GM20000 (cell line): Measurements from ENCODE around the gene NUP133.
"Not testable (repeated sequence)": the region's sequence is repeated elsewhere in the genome, so short reads cannot be mapped to it uniquely, and the experiment has no call there.

Experiments used
- DNase-seq: peaks from one replicate; pipeline ENCODE4 v3.0.0; 2012; ENCODE audit warnings: low spot score
- TF ChIP-seq, protein P1 (sequence below): IDR thresholded peaks from 2 replicates; pipeline ENCODE4 v1.5.1; 2012; ENCODE audit warnings: mild to moderate bottlenecking, control low read depth; ENCODE audit errors: extremely low read depth, missing control alignments

The NUP133 gene

DNA sequence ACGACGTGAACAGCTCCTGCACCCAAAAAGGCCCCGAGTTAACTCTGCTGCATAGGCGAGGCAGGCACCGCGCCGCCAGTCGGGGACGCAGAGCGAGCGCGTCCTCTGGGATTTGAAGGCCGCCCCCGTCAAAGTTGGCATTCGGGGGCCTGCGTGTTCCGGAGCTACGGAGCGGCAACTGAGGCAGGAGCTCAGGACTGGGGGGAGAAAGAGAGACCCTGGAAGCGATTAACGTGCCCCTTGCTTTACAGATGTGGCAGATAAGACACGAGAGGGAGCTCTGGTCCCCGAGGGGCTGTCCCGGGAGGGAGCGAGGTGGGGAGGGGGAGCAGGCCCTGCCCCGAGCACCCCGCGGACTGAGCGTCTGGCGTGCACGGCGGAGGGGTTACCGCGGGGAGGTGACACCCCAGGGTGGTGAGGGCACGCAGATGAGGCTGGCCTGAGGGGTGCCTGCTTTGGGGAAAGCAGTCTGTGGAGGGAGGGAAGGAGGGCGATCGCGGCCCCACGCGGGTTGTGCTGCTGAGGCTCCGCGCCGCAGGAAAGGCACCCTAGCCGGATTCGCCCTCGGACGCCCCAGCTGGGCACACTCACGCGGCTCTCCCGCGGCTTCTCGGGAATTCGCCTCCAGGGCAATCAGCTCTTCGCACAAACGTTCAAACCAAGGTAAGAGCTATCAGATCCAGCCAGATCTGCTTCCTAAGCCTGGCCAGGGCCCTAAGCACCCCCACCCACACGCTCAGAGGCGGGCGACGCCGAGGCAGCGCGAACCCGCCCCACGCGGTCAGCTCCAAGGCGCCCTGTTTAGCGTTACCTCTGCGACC is 100.7 kb downstream of the NUP133 start:
- no peak for DNase-seq
- TF ChIP-seq, protein P1, sequence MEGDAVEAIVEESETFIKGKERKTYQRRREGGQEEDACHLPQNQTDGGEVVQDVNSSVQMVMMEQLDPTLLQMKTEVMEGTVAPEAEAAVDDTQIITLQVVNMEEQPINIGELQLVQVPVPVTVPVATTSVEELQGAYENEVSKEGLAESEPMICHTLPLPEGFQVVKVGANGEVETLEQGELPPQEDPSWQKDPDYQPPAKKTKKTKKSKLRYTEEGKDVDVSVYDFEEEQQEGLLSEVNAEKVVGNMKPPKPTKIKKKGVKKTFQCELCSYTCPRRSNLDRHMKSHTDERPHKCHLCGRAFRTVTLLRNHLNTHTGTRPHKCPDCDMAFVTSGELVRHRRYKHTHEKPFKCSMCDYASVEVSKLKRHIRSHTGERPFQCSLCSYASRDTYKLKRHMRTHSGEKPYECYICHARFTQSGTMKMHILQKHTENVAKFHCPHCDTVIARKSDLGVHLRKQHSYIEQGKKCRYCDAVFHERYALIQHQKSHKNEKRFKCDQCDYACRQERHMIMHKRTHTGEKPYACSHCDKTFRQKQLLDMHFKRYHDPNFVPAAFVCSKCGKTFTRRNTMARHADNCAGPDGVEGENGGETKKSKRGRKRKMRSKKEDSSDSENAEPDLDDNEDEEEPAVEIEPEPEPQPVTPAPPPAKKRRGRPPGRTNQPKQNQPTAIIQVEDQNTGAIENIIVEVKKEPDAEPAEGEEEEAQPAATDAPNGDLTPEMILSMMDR, result no peak

GRCh38 chr1:229406798-229407197 is 101.3 kb downstream of the NUP133 start:
- no peak for DNase-seq
- TF ChIP-seq, protein P1, result no peak

DNA sequence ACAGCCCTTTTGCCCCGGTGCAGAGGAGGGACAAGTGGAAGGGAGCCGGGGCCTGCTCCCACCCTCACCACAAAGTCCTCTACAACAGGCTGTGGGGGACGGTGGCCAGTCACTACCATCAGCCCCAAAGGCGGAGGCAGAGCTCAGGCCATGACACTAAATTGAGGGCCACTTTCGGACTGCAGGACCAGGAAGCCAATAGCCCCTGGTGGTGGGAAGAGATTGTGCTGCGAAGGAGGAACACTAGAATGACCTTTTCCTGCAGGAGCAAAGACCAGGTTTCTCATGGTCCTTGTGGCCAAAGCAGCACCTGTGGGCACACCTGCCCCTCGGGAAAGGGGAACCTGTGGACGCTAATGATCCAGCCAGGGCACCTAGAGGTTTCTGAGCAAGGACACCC is 104.6 kb downstream of the NUP133 start:
- TF ChIP-seq, protein P1, result no peak
- DNase-seq, result no peak

DNA sequence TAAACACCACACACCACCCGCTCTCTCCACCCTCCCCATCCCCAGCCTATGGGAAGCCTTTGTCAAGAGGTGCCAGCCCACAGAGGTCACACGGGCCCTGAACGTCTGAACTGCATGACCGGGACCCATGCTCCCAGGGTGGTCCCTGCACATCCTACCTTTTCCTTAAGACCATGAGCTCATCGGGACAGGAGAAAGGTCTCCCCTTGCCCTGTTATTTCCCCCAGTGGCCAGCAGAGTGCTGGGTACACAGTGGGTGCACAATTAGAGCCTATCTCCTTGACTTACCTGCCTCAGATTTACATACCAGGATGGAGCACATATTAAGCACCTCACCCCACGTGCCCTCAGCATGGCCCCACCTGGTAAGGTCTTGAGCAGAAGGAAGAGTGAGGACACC is 105.1 kb downstream of the NUP133 start:
- TF ChIP-seq, protein P1, result no peak

GRCh38 chr1:229402329-229402728 is 105.8 kb downstream of the NUP133 start:
- DNase-seq, result not testable (repeated sequence)

More for the DNA sequence above, 105.1 kb downstream of the NUP133 start:
- no peak for DNase-seq

DNA sequence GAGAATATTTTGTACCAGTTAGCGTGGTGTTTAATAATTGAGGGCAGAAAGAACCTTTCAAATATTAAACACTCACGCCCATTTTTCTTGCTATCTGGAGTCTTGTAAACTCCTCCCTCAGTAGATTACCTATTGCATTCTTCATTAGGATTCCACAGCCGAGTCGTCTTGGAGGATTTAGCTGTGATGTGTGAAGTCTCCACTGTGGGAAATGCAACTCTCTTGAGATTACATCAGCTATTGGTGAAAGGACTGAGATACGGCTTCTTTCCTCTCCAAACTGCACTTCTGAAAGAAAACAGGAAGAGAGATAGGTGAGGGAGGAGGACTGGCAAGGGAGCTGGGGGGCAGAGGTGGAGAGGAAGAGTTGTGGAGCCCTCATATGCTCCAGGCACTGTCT is 110.4 kb downstream of the NUP133 start:
- no peak for DNase-seq
- TF ChIP-seq, protein P1, result no peak

GRCh38 chr1:229396585-229397206 is 111.4 kb downstream of the NUP133 start:
- TF ChIP-seq, protein P1, result no peak
- no peak for DNase-seq

DNA sequence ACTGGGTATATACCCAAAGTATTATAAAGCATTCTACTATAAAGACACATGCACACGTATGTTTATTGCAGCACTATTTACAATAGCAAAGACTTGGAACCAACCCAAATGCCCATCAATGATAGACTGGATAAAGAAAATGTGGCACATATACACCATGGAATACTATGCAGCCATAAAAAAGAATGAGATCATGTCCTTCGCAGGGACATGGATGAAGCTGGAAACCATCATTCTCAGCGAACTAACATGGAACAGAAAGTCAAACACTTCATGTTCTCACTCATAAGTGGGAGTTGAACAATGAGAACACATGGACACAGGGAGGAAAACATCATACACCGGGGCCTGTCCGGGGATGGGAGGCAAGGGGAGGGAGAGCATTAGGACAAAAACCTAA is 113.6 kb downstream of the NUP133 start:
- not testable (repeated sequence) for DNase-seq
